Measurements from ENCODE around the gene SURF1.

DNA sequence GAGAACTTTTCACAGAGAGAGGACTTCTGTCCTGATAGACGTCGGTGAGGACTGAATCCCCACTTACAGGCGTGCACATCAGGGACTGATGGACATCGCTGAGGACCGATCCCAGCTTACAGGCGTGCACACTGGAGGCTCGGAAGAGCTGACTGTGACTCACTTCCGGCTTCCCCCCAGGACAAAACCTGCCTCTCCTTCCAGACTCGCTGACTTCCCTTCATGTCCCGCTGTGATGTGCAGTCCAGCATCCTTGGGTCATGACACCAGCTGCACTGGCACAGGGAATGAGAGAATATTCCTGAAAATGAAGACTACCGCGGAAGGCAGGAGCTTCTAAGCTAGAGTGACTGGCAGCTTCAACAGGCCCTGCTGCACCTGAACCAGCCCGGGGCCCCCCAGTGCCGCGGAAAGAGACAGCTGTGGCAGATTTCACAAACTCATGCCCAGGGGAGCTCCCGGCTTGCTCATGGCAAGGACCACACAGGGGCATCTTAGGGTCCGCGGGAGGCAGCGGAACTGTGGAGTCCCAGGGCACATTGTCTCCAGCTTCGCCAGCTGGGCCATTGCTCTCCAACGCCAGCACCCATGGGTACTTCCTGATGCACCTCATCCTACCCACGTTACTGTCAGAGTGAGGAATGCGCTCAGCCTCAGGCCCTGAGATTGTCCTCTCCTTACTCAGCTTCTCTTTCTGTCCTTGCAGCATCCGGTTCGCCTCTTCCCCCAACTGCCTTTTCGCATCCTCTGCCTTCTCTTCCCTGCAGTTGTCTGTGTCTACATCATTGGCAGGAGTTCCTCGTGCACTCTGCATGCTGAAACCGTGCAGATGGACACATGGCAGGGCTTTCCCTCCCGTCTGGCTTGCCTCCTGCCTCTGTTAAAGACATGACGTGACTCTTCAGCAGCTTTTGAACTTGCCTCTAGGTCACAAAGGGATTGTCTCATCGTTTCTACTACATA lies 49.8 kb downstream of the SURF1 start:
- TF ChIP-seq, protein P1, sequence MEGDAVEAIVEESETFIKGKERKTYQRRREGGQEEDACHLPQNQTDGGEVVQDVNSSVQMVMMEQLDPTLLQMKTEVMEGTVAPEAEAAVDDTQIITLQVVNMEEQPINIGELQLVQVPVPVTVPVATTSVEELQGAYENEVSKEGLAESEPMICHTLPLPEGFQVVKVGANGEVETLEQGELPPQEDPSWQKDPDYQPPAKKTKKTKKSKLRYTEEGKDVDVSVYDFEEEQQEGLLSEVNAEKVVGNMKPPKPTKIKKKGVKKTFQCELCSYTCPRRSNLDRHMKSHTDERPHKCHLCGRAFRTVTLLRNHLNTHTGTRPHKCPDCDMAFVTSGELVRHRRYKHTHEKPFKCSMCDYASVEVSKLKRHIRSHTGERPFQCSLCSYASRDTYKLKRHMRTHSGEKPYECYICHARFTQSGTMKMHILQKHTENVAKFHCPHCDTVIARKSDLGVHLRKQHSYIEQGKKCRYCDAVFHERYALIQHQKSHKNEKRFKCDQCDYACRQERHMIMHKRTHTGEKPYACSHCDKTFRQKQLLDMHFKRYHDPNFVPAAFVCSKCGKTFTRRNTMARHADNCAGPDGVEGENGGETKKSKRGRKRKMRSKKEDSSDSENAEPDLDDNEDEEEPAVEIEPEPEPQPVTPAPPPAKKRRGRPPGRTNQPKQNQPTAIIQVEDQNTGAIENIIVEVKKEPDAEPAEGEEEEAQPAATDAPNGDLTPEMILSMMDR (IDR thresholded peaks at IDR 0.05 in 2 of 3, conservative IDR thresholded peaks at IDR 0.05 in 1 of 3; ENCODE audit: insufficient read depth in 2 of 3, low read depth in 1 of 3, low read length in 3 of 3), result no peak
- TF ChIP-seq YY1 (IDR thresholded peaks at IDR 0.05; ENCODE audit: borderline replicate concordance in 1 of 3, control insufficient read depth in 1 of 3, extremely low read depth in 1 of 3, insufficient read depth in 3 of 3, insufficient read length in 1 of 3, insufficient replicate concordance in 2 of 3, low read depth in 1 of 3, low read length in 2 of 3), result no peak
- TF ChIP-seq, protein P2, sequence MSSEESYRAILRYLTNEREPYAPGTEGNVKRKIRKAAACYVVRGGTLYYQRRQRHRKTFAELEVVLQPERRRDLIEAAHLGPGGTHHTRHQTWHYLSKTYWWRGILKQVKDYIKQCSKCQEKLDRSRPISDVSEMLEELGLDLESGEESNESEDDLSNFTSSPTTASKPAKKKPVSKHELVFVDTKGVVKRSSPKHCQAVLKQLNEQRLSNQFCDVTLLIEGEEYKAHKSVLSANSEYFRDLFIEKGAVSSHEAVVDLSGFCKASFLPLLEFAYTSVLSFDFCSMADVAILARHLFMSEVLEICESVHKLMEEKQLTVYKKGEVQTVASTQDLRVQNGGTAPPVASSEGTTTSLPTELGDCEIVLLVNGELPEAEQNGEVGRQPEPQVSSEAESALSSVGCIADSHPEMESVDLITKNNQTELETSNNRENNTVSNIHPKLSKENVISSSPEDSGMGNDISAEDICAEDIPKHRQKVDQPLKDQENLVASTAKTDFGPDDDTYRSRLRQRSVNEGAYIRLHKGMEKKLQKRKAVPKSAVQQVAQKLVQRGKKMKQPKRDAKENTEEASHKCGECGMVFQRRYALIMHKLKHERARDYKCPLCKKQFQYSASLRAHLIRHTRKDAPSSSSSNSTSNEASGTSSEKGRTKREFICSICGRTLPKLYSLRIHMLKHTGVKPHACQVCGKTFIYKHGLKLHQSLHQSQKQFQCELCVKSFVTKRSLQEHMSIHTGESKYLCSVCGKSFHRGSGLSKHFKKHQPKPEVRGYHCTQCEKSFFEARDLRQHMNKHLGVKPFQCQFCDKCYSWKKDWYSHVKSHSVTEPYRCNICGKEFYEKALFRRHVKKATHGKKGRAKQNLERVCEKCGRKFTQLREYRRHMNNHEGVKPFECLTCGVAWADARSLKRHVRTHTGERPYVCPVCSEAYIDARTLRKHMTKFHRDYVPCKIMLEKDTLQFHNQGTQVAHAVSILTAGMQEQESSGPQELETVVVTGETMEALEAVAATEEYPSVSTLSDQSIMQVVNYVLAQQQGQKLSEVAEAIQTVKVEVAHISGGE (CRISPR knock-in tag; IDR thresholded peaks at IDR 0.05), result no peak
- TF ChIP-seq RAD21 (CRISPR knock-in tag; conservative IDR thresholded peaks at IDR 0.05 in 1 of 2, IDR thresholded peaks at IDR 0.05 in 1 of 2), result no peak
- TF ChIP-seq, protein P3, sequence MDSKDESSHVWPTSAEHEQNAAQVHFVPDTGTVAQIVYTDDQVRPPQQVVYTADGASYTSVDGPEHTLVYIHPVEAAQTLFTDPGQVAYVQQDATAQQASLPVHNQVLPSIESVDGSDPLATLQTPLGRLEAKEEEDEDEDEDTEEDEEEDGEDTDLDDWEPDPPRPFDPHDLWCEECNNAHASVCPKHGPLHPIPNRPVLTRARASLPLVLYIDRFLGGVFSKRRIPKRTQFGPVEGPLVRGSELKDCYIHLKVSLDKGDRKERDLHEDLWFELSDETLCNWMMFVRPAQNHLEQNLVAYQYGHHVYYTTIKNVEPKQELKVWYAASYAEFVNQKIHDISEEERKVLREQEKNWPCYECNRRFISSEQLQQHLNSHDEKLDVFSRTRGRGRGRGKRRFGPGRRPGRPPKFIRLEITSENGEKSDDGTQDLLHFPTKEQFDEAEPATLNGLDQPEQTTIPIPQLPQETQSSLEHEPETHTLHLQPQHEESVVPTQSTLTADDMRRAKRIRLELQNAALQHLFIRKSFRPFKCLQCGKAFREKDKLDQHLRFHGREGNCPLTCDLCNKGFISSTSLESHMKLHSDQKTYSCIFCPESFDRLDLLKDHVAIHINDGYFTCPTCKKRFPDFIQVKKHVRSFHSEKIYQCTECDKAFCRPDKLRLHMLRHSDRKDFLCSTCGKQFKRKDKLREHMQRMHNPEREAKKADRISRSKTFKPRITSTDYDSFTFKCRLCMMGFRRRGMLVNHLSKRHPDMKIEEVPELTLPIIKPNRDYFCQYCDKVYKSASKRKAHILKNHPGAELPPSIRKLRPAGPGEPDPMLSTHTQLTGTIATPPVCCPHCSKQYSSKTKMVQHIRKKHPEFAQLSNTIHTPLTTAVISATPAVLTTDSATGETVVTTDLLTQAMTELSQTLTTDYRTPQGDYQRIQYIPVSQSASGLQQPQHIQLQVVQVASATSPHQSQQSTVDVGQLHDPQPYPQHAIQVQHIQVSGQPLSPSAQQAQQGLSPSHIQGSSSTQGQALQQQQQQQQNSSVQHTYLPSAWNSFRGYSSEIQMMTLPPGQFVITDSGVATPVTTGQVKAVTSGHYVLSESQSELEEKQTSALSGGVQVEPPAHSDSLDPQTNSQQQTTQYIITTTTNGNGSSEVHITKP (IDR thresholded peaks at IDR 0.05; ENCODE audit: partially characterized antibody), result no peak
- no peak for TF ChIP-seq BRF1 (IDR thresholded peaks at IDR 0.05; ENCODE audit: borderline replicate concordance, extremely low read depth, insufficient read length)
- TF ChIP-seq PPARD (CRISPR knock-in tag; IDR thresholded peaks at IDR 0.05), result no peak
- no peak for TF ChIP-seq ZNF274 (IDR thresholded peaks at IDR 0.05; ENCODE audit: borderline replicate concordance, low read depth, low read length)
- TF ChIP-seq NR2C2 (CRISPR knock-in tag; IDR thresholded peaks at IDR 0.05), result no peak
- TF ChIP-seq NR2C2 (tag; IDR thresholded peaks at IDR 0.05), result no peak
- no peak for TF ChIP-seq FOXP1 (CRISPR knock-in tag; IDR thresholded peaks at IDR 0.05)
- TF ChIP-seq, protein P4, sequence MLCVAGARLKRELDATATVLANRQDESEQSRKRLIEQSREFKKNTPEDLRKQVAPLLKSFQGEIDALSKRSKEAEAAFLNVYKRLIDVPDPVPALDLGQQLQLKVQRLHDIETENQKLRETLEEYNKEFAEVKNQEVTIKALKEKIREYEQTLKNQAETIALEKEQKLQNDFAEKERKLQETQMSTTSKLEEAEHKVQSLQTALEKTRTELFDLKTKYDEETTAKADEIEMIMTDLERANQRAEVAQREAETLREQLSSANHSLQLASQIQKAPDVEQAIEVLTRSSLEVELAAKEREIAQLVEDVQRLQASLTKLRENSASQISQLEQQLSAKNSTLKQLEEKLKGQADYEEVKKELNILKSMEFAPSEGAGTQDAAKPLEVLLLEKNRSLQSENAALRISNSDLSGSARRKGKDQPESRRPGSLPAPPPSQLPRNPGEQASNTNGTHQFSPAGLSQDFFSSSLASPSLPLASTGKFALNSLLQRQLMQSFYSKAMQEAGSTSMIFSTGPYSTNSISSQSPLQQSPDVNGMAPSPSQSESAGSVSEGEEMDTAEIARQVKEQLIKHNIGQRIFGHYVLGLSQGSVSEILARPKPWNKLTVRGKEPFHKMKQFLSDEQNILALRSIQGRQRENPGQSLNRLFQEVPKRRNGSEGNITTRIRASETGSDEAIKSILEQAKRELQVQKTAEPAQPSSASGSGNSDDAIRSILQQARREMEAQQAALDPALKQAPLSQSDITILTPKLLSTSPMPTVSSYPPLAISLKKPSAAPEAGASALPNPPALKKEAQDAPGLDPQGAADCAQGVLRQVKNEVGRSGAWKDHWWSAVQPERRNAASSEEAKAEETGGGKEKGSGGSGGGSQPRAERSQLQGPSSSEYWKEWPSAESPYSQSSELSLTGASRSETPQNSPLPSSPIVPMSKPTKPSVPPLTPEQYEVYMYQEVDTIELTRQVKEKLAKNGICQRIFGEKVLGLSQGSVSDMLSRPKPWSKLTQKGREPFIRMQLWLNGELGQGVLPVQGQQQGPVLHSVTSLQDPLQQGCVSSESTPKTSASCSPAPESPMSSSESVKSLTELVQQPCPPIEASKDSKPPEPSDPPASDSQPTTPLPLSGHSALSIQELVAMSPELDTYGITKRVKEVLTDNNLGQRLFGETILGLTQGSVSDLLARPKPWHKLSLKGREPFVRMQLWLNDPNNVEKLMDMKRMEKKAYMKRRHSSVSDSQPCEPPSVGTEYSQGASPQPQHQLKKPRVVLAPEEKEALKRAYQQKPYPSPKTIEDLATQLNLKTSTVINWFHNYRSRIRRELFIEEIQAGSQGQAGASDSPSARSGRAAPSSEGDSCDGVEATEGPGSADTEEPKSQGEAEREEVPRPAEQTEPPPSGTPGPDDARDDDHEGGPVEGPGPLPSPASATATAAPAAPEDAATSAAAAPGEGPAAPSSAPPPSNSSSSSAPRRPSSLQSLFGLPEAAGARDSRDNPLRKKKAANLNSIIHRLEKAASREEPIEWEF (CRISPR knock-in tag; IDR thresholded peaks at IDR 0.05), result no peak
- TF ChIP-seq ZNF785 (CRISPR knock-in tag; IDR thresholded peaks at IDR 0.05), result no peak
